ENCODE results near the gene KRTAP10-3.

The KRTAP10-3 gene

GRCh38 chr21:44533121-44533890, 25.3 kb downstream of the KRTAP10-3 start:
- Mint-ChIP-seq H3K27me3 (no peaks in the 10 kb centered on the region), H3K4me3 (no peak overlapping the region), H3K9me3 (no peaks in the 10 kb centered on the region), H3K4me1 (ENCODE audit: low read depth) (no peaks in the 10 kb centered on the region), H3K36me3 (ENCODE audit: low read depth) (no peaks in the 10 kb centered on the region), H3K27ac (no peak overlapping the region)

- Mint-ChIP-seq H3K4me3 (no peak overlapping the region), H3K4me1 (ENCODE audit: low read depth) (no peaks in the 10 kb centered on the region), H3K9me3 (no peaks in the 10 kb centered on the region), H3K27me3 (no peaks in the 10 kb centered on the region), H3K36me3 (ENCODE audit: low read depth) (no peaks in the 10 kb centered on the region), H3K27ac (no peak overlapping the region)
These were observed 25.9 kb downstream of the KRTAP10-3 start for GRCh38 chr21:44532712-44533111.

- Mint-ChIP-seq H3K27ac (no peak overlapping the region), H3K36me3 (ENCODE audit: low read depth) (no peaks in the 10 kb centered on the region), H3K27me3 (no peaks in the 10 kb centered on the region), H3K4me3 (no peak overlapping the region), H3K4me1 (ENCODE audit: low read depth) (no peaks in the 10 kb centered on the region), H3K9me3 (no peaks in the 10 kb centered on the region)
These were observed 26.7 kb downstream of the KRTAP10-3 start for GRCh38 chr21:44531606-44532564.

DNA sequence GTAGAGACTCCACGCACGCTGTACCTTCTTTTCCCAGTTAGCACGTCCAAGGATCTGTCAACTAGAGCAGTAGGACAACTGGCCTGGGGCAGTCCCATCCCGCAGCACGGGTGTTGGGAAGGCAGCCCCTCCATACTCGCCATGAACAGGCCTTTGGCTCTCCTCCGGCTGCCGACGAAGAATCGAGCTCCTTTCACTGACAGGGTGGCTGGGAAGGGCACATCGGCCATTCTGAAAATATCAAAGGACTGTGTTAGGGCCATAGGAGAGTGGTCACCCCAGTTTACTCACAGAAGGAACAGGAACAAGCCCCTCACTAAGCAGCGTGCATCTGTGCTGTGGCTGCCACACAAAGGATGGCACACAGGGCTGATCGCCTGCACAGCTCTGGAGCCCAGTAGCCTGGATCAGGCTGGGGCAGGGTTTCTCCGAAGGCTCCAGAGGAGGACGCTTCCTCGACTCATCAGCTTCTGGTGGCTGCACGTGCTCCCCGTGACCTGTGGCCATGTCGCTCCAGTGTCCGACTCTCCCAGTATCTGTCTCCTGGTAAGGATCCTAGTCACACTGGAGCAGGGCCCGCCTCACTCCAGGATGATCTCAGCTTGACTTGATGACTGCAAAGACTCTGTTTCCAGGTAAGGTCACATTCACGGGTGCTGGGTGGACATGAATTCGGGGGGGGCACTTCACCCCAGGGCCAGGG, 27.5 kb downstream of the KRTAP10-3 start:
- H3K4me1 Mint-ChIP-seq (ENCODE audit: low read depth) = no peaks in the 10 kb centered on the region
- H3K27me3 Mint-ChIP-seq = no peaks in the 10 kb centered on the region
- H3K36me3 Mint-ChIP-seq (ENCODE audit: low read depth) = no peaks in the 10 kb centered on the region
- H3K4me3 Mint-ChIP-seq = no peak overlapping the region
- no peak overlapping the region for H3K27ac Mint-ChIP-seq
- H3K9me3 Mint-ChIP-seq = no peaks in the 10 kb centered on the region

- H3K9me3 Mint-ChIP-seq = no peaks in the 10 kb centered on the region
- H3K27ac Mint-ChIP-seq = peak overlapping the region; percentile 3
- H3K36me3 Mint-ChIP-seq (ENCODE audit: low read depth) = no peaks in the 10 kb centered on the region
- no peaks in the 10 kb centered on the region for H3K27me3 Mint-ChIP-seq
- H3K4me3 Mint-ChIP-seq = no peak overlapping the region
- no peaks in the 10 kb centered on the region for H3K4me1 Mint-ChIP-seq (ENCODE audit: low read depth)
These were observed 28.2 kb downstream of the KRTAP10-3 start for GRCh38 chr21:44530221-44530902.

GRCh38 chr21:44529503-44530125, 29.0 kb downstream of the KRTAP10-3 start:
- Mint-ChIP-seq H3K4me1 (ENCODE audit: low read depth) (no peaks in the 10 kb centered on the region), H3K9me3 (no peaks in the 10 kb centered on the region), H3K27ac (no peak overlapping the region), H3K27me3 (no peaks in the 10 kb centered on the region), H3K36me3 (ENCODE audit: low read depth) (no peaks in the 10 kb centered on the region), H3K4me3 (no peak overlapping the region)

DNA sequence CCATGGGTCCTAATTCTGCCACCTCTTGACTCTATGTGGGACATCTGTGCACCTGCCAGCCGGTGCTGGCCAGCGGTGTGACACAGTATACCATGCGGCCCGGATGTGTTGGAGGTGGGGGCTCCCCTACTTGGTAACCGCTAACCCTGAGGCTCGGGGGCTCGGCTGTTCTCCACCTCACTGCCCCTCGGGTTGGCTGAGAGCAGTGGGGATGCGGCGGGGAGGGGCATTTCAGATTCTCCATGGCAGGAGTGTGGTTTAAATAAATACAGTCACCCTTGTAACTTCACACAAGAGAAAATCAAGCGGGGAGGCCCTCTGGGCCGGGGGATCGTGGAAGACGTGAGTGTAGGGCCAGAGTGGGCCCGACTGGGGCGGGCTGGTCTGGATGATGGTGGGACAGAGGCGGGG, 29.6 kb downstream of the KRTAP10-3 start:
- H3K27ac Mint-ChIP-seq = no peak overlapping the region
- no peaks in the 10 kb centered on the region for H3K9me3 Mint-ChIP-seq
- no peak overlapping the region for H3K4me3 Mint-ChIP-seq
- no peaks in the 10 kb centered on the region for H3K36me3 Mint-ChIP-seq (ENCODE audit: low read depth)
- no peaks in the 10 kb centered on the region for H3K4me1 Mint-ChIP-seq (ENCODE audit: low read depth)
- H3K27me3 Mint-ChIP-seq = no peaks in the 10 kb centered on the region

DNA sequence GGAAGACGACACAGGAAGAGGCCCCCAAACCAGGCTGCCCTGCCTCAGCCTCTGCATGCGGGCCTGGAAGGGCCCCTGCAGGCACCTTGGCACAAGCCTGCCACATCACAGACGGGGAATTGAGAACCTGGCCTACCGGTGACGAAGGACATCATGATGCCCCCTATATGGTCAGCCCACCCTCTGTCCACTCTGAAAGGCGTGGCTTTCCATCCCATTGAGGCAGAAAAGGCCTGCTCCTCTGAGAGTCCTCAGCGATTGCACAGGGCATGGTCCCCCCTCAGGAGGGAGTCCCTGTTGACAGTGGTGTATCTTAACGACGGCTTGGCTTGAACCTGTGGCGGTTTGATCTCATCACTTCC, 30.0 kb downstream of the KRTAP10-3 start:
- no peaks in the 10 kb centered on the region for H3K4me1 Mint-ChIP-seq (ENCODE audit: low read depth)
- no peaks in the 10 kb centered on the region for H3K27me3 Mint-ChIP-seq
- H3K27ac Mint-ChIP-seq = no peak overlapping the region
- H3K4me3 Mint-ChIP-seq = no peak overlapping the region
- no peaks in the 10 kb centered on the region for H3K36me3 Mint-ChIP-seq (ENCODE audit: low read depth)
- no peaks in the 10 kb centered on the region for H3K9me3 Mint-ChIP-seq

- H3K4me1 Mint-ChIP-seq (ENCODE audit: low read depth) = no peaks in the 10 kb centered on the region
- no peak overlapping the region for H3K4me3 Mint-ChIP-seq
These were observed 30.5 kb downstream of the KRTAP10-3 start for GRCh38 chr21:44527983-44528633.

GRCh38 chr21:44527156-44527982, 31.2 kb downstream of the KRTAP10-3 start:
- Mint-ChIP-seq H3K4me1 (ENCODE audit: low read depth) (no peaks in the 10 kb centered on the region), H3K9me3 (no peaks in the 10 kb centered on the region), H3K27ac (no peak overlapping the region), H3K36me3 (ENCODE audit: low read depth) (no peaks in the 10 kb centered on the region), H3K27me3 (no peaks in the 10 kb centered on the region), H3K4me3 (no peak overlapping the region)

More at GRCh38 chr21:44527983-44528633, 30.5 kb downstream of the KRTAP10-3 start:
- Mint-ChIP-seq H3K9me3 (no peaks in the 10 kb centered on the region), H3K36me3 (ENCODE audit: low read depth) (no peaks in the 10 kb centered on the region), H3K27me3 (no peaks in the 10 kb centered on the region), H3K27ac (no peak overlapping the region)

DNA sequence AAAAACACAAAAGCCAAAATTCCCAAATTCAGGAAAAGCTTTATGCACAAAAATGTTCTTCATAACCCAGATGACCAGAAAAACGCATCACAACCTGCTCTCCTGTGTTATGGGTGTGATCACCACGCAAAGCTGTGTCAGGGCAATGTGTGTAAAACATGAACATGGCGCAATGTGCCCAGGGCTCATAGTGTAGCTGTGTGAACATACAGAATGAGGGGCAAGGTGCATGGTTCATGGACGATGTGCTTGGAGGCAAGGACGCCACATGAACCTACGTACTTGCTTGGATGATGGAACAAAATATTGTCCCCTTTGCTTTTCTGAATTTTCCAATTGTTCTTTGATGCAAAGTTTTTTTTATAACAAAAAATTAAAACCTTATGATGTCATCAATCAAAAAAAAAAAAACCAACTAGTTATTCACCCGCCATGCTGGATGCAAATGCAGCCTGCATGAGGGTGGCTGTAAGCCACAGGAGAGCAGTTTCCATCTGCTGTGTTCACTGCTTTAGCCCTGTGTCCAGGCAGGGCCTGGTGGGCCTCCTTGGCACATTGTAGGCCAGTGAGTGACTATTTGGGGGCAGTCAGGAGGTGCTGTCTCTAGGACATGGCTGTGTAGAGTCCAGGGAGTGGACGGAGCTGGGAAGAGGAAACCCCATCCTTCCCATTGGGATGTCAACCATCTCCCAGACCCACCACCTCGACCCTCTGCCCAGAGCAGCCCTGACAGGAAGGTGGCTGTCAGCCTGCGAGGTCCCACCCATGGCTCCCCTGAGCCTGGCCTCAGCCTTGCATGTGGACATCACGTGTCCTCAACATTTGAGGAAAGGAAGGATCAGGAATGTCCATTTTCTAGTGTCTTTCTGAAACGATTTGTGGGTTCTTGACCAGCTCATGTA, 32.2 kb downstream of the KRTAP10-3 start:
- no peak overlapping the region for H3K4me3 Mint-ChIP-seq
- no peaks in the 10 kb centered on the region for H3K4me1 Mint-ChIP-seq (ENCODE audit: low read depth)
- H3K36me3 Mint-ChIP-seq (ENCODE audit: low read depth) = no peaks in the 10 kb centered on the region
- no peaks in the 10 kb centered on the region for H3K9me3 Mint-ChIP-seq
- no peak overlapping the region for H3K27ac Mint-ChIP-seq
- no peaks in the 10 kb centered on the region for H3K27me3 Mint-ChIP-seq

DNA sequence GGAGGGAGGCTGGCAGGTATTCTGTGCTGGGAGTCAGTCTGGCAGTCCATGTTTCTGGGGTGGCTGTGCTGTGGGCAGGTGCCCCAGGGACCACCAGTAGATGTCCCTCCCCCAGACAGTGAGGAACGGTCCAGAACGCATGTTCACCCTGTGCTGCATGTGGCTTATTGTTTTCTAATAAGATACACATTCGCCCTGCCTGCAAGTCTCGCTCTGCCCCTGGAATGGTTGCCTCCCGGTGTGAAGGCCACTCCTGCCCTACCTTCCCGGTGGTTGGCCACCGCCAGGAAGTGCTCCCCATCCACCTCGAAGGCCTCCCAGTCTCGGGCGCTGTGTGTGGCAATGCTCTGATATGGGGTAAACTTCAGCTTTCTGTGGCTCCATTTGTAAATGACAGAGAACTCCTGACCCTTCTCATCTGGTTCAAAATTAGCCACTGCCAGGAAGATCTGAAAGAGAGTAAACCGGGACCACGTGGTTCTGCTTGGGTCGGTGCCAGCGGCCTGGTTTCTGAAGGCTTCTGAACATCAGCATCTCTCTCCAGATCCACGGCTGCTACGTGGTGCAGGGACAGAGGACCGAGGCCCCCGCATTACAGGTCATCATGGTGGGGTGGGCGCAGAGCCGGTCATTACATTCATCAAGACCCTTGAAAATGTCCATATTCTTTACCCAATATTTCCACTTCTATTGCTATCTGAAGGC, 33.1 kb downstream of the KRTAP10-3 start:
- Mint-ChIP-seq H3K4me3 (no peak overlapping the region), H3K27ac (no peak overlapping the region), H3K4me1 (ENCODE audit: low read depth) (no peaks in the 10 kb centered on the region), H3K9me3 (no peaks in the 10 kb centered on the region), H3K36me3 (ENCODE audit: low read depth) (no peaks in the 10 kb centered on the region), H3K27me3 (no peaks in the 10 kb centered on the region)

Data from stimulated activated naive CD8-positive, alpha-beta T cell treated with anti-CD3 and anti-CD28 coated beads, Interleukin-15, Interleukin-2, amounts not matched to agents 100 ng/mL and 50 ng/mL, for 24 hours (primary cell).